Jurkat, Clone E6-1 (cell line): ENCODE data around the gene KIF21A.

Experiments
- DNase-seq: peaks from one replicate; pipeline ENCODE4 v3.0.0-alpha.2; 2011; ENCODE audit warnings: low read depth, low spot score
- H3K4me3 ChIP-seq: 2 replicates; pipeline ENCODE4 v1.5.1; 2011; ENCODE audit warnings: mild to moderate bottlenecking, low read length, control low read depth, moderate library complexity

KIF21A gene

GRCh38 chr12:39364196-39364595 lies 78.7 kb downstream of the KIF21A start:
- no peak for DNase-seq
- no peak overlapping the region for H3K4me3 ChIP-seq

DNA sequence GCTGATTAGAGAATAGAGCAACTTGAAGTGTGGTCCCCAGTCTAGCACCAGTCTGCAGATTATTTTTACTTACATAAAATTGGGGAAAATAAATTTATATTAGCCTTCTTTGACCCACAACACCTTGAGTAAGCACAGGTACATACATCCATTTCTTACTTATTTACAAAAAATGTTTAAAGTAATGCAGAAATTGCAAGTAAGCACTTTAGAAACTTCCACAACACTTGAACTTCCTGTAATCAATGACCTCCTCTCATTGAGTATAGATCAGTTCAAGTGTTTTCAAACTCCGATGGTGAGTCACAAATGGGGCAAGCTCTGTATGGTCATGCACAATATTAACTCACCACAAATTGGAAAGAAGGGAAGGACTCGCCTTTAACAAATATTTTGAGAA lies 83.3 kb downstream of the KIF21A start:
- H3K4me3 ChIP-seq, result no peak overlapping the region
- DNase-seq, result no peak

DNA sequence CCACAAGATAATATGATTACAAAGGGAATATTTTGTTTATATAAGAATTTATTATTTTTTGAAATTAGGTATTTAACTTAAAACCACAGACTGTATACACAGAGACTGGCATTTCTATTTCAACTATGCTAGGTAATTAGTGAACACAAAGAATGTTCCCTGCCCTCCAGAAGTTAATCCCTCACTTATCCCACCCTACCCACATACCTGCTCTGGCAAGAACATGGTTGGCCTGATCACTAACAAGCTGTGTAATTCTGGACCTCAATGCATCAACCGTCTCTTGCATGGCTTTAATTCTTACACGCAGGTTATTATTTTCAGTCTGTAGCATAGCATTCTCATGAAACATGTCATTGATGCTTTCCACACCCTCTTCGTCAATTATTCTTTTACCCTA lies 85.9 kb downstream of the KIF21A start:
- DNase-seq, result no peak
- H3K4me3 ChIP-seq, result no peak overlapping the region

DNA sequence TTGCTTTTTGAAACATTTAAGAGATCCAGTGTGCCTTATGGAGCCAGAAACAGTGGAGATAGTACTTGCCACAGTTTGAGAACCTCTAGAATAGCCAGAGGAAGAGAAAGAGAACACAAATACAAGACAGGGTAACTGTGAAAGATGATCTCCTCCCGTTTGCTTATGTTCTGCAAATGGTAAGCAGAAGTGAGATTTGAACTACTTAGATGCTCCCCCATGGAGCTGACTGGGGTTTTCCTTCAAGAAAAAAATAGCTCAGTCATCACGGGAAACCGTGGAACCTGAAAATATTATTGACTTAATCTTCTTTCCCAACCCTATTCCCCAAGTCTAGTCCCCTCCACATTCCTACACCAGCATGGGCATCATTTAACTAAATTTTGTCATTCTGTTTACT lies 87.1 kb downstream of the KIF21A start:
- no peak overlapping the region for H3K4me3 ChIP-seq
- DNase-seq, result no peak

DNA sequence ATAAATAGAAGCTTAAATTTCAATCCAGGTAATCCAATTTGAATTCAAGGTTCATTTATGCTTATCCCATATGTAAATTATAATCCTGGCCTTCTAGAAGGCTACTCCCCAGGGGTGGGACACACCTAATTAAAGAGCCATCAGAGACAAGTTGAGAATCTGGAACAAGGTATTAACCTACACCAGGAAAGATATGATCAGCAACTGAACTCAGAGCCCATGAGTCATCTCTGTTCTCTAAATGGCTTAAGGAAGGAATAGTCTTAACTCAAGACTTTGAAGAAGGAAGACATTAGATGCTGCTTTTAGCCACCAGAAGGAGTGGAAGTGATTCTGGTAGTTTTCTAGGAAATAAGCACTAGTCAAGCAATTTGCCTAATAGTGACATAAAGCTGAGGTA lies 88.0 kb downstream of the KIF21A start:
- DNase-seq, result no peak
- H3K4me3 ChIP-seq, result no peak overlapping the region

GRCh38 chr12:39352471-39353017 lies 90.4 kb downstream of the KIF21A start:
- DNase-seq, result no peak
- H3K4me3 ChIP-seq, result no peak overlapping the region

GRCh38 chr12:39351153-39351552 lies 91.8 kb downstream of the KIF21A start:
- H3K4me3 ChIP-seq, result no peak overlapping the region
- DNase-seq, result no peak

- H3K4me3 ChIP-seq, result no peak overlapping the region
- DNase-seq, result no peak
Observed at GRCh38 chr12:39348941-39349626, 93.8 kb downstream of the KIF21A start.

GRCh38 chr12:39348523-39348922 lies 94.4 kb downstream of the KIF21A start:
- no peak overlapping the region for H3K4me3 ChIP-seq
- no peak for DNase-seq

DNA sequence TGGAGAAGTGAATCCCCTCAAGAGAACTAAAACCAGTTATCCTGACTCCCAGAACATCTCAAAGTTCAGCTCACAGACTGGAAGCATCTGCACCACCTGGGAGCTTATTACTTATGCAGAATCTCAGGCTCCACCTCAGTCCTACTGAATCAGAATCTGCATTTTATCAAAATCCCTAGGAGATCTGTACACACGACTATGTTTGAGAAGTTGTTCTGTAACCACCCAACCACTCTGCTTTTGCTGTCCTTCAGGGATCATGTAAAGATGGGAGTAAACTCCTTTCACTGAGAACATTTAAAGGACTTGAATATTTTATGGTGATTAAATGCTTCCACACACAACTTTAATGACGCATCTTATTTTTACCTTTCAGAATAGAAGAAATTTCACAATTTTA lies 98.0 kb downstream of the KIF21A start:
- no peak overlapping the region for H3K4me3 ChIP-seq
- no peak for DNase-seq

GRCh38 chr12:39343665-39344064 lies 99.3 kb downstream of the KIF21A start:
- DNase-seq, result no peak
- H3K4me3 ChIP-seq, result no peak overlapping the region

GRCh38 chr12:39341761-39342160 lies 101.2 kb downstream of the KIF21A start:
- no peak for DNase-seq
- H3K4me3 ChIP-seq, result no peak overlapping the region

DNA sequence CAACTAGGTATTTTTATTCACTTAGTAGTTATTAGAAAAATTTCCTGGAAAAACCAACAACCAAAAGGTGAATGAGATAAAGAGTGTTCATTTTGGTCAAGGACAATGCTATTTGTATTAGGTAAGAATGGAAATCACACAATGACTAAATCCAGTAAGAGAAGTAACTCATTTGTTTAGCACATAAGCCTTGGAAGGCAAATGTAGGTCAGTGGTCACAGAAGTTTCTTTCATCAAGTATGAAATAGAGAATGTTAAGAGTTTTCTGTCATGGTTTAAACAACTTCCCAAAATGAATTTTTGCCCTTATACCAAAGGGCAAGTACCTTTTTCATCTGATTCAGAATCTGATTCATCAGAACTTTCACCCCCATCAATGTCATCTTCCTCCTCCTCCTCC lies 101.7 kb downstream of the KIF21A start:
- H3K4me3 ChIP-seq, result no peak overlapping the region
- DNase-seq, result no peak

GRCh38 chr12:39332661-39333175 lies 110.2 kb downstream of the KIF21A start:
- H3K4me3 ChIP-seq, result no peak overlapping the region
- no peak for DNase-seq

DNA sequence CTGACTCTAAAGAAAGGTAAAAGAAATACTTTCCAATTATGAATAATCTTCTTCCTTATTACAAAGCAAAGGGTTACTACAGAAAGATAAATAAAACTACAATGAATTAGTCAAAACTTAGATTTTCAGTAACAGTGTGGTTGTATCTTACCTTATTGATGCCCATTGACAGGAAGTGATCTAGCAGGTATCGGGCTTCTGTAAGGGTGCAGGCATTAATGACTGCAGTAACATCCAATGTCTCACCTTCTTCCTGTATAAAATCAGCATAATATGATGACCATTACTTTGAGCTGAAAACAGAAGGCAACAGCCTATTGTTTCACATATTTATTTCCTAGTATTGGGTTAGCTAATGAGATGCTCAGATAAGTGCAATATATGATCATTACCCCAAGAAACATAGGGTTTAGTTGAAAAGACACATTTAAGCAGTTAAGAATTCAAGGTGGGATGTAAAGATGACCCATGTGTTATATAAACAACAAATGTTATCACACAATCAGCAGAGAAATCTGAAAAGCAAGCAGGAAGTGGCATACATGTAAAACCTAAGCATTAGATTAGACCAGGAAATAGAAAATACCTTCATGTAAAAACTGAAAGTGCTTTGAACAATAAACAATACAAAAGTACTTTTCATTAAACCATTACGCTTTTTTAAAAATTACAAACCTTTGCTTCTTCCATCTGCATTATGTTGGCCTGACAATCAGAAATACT lies 111.2 kb downstream of the KIF21A start:
- no peak overlapping the region for H3K4me3 ChIP-seq
- DNase-seq, result peak; percentile 1

GRCh38 chr12:39329876-39330275 lies 113.0 kb downstream of the KIF21A start:
- no peak for DNase-seq
- no peak overlapping the region for H3K4me3 ChIP-seq

- no peak for DNase-seq
- H3K4me3 ChIP-seq, result no peak overlapping the region
Observed at GRCh38 chr12:39329018-39329417, 113.9 kb downstream of the KIF21A start.

GRCh38 chr12:39327965-39328364 lies 115.0 kb downstream of the KIF21A start:
- DNase-seq, result no peak
- no peak overlapping the region for H3K4me3 ChIP-seq

DNA sequence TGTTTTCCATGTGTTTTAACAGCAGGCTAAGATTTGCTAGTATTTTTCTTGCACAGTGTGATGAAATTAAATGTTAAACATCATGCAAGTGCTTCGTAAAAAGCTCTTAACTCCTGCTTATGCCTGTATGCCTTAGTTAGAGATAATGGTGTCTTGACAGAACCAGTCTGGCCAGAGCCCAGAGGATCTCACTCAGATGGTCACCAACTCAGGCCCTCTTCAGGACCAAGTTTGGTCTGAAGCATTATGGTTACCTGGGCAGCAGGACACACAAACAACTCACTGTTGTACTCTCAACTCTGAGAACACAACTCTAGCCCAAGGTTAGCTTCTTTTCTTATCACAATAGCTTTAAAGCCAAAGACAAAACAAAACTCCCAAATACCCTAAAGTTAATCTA lies 115.4 kb downstream of the KIF21A start:
- DNase-seq, result no peak

DNA sequence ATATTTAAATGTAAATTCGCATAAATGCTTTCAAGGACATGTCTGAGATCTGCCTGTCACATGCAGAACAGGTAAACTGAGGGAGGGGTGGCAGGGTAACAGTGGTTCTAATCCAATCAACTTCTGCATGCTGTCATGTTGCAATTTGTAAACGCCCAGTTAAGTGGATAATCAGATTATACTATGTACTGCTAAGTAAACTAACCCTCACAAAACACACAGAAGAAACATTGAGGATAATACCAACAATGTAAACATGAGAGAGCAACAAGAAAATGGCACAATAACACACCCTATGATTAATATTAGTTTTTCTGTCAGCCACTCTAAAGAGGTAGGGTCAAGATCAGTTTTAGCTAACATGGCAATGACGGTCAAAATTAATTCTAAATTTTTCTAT lies 123.7 kb downstream of the KIF21A start:
- no peak for DNase-seq
- no peak overlapping the region for H3K4me3 ChIP-seq

More for the DNA sequence above, 115.4 kb downstream of the KIF21A start:
- H3K4me3 ChIP-seq, result no peak overlapping the region
